Measurements from ENCODE around the gene KREMEN2. TPM values are rescaled to one million over a fixed set of nuclear protein-coding genes. Genes with fewer than 3 reads are reported as not detected.

The KREMEN2 gene
- total and polyA plus RNA-seq, 2 of the 13 experiments (the other 11 are each of a cell fraction or from before 2014, with no cell fraction given): 0.48 to 1.2 TPM

DNA sequence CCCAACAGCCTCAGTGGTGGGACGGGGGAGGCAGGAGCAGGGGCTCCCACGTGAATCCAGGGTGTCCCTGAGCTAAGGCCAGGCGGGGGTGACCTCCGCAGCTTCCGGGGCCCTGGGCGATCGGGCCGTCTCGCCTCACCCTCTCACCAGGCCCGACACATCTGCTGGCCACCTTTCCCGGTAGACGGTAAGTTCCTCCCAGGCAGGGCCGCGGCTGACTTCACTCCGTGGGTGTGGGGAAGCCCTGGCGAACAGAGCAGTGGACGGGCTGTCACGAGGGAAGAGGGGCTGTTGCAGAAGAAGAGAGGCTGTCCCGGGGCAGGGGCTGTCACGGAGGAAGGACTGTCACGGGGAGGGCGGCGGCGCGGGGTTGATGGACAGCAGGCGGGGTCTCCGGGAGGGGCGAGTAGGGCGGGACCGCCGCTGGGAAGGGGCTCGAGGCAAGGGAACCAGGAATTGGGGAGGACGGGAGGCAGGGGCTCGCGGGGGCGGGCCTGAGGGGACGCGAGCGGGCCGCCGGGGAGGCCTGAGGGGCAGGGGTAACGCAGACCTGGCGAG lies 15.7 kb downstream of the KREMEN2 start (continued):
- TF ChIP-seq RARG (CRISPR knock-in tag; IDR thresholded peaks at IDR 0.05; ENCODE audit: low read depth) (no peak), PRMT3 (CRISPR knock-in tag; IDR thresholded peaks at IDR 0.05; ENCODE audit: borderline replicate concordance, low read depth) (no peak), ARID2 (CRISPR knock-in tag; IDR thresholded peaks at IDR 0.05; ENCODE audit: borderline replicate concordance) (0 out of 2 replicates have a peak, but pooled peaks have one; percentile 2), NRL (CRISPR knock-in tag; IDR thresholded peaks at IDR 0.05; ENCODE audit: borderline replicate concordance) (0 out of 2 replicates have a peak, but pooled peaks have one; percentile 39), MAFK (conservative IDR thresholded peaks at IDR 0.05 in 1 of 2, IDR thresholded peaks at IDR 0.05 in 1 of 2; ENCODE audit: low read length in 2 of 2) (no peak), MAFF (IDR thresholded peaks at IDR 0.05; ENCODE audit: low read depth, low read length) (no peak), KLF15 (CRISPR knock-in tag; IDR thresholded peaks at IDR 0.05; ENCODE audit: borderline replicate concordance) (no peak), NFIC (IDR thresholded peaks at IDR 0.05; ENCODE audit: low read length) (no peak), RFXAP (CRISPR knock-in tag; IDR thresholded peaks at IDR 0.05; ENCODE audit: borderline replicate concordance) (no peak), AGO2 (optimal IDR thresholded peaks at IDR 0.05; ENCODE audit: low read depth, low read length) (peak; percentile 29), ZFYVE20 (CRISPR knock-in tag; IDR thresholded peaks at IDR 0.05; ENCODE audit: borderline replicate concordance, low read depth) (0 out of 2 replicates have a peak, but pooled peaks have one; percentile 2), JUNB (CRISPR knock-in tag; IDR thresholded peaks at IDR 0.05; ENCODE audit: borderline replicate concordance) (no peak), PAWR (CRISPR knock-in tag; IDR thresholded peaks at IDR 0.05; ENCODE audit: borderline replicate concordance) (no peak), NFATC3 (CRISPR knock-in tag; IDR thresholded peaks at IDR 0.05) (no peak), CSRNP1 (CRISPR knock-in tag; IDR thresholded peaks at IDR 0.05) (no peak), PHF8 (CRISPR knock-in tag; IDR thresholded peaks at IDR 0.05) (peak; percentile 8), ZNF317 (CRISPR knock-in tag; IDR thresholded peaks at IDR 0.05) (no peak), TFDP1 (CRISPR knock-in tag; IDR thresholded peaks at IDR 0.05; ENCODE audit: borderline replicate concordance) (no peak), ZNF263 (CRISPR knock-in tag; IDR thresholded peaks at IDR 0.05) (0 out of 2 replicates have a peak, but pooled peaks have one; percentile 1)
- TF ChIP-seq, protein P1, sequence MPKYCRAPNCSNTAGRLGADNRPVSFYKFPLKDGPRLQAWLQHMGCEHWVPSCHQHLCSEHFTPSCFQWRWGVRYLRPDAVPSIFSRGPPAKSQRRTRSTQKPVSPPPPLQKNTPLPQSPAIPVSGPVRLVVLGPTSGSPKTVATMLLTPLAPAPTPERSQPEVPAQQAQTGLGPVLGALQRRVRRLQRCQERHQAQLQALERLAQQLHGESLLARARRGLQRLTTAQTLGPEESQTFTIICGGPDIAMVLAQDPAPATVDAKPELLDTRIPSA (CRISPR knock-in tag; IDR thresholded peaks at IDR 0.05; ENCODE audit: borderline replicate concordance): no peak; the same call in 1 of the 2 replicates

All from HepG2 (cell line).